AG04449 (cell line): Measurements from ENCODE around the gene GTF2E1.

Experiments used
- CTCF ChIA-PET: fragments of 350-600 bp; formaldehyde crosslinking; extraction: SDS; loops from one replicate; lab custom pipeline; 2021; ENCODE audit warnings: antibody characterized with exemption; lab: Yijun Ruan, JAX
- POLR2A ChIA-PET: fragments of 400-600, 350-600 bp; formaldehyde crosslinking; extraction: SDS; loops from one replicate; lab custom pipeline; 2020; ENCODE audit warnings: antibody characterized with exemption, inconsistent platforms; lab: Yijun Ruan, JAX
- DNase-seq: peaks from one replicate; pipeline ENCODE4 v3.0.0-alpha.2; 2010; ENCODE audit warnings: low read depth, low spot score
- H3K4me3 ChIP-seq: 2 replicates; pipeline ENCODE4 v1.5.1; 2011; ENCODE audit warnings: low read depth, mild to moderate bottlenecking, control low read depth, low read length
- TF ChIP-seq, protein P1 (sequence below): IDR thresholded peaks from one replicate; pipeline ENCODE4 v1.5.1; 2011; ENCODE audit warnings: mild to moderate bottlenecking, moderate library complexity, low read length, control low read depth, inconsistent platforms; ENCODE audit not compliant: insufficient read depth; ENCODE audit errors: missing control alignments

Gene GTF2E1

DNA sequence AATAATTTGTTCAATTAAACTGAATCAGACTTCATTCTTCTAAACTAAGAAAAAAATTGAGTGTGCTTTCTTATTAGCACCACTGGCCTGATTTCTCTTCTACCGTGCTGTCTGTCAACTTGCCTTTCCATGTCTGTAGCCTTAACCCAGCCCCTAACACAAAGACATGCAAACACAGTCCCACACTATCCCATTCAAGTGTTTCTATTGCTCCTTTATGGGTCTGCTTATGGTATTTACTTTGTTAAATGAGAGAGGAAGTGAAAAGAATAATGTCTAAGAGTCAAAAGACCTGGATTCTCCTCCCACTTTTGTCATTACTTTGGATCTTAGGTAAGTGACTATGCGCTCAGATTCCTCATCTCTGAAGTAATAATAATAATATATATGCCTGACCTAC is 55.3 kb downstream of the GTF2E1 start:
- POLR2A ChIA-PET, result no interaction called here
- no peak for DNase-seq
- TF ChIP-seq, protein P1, sequence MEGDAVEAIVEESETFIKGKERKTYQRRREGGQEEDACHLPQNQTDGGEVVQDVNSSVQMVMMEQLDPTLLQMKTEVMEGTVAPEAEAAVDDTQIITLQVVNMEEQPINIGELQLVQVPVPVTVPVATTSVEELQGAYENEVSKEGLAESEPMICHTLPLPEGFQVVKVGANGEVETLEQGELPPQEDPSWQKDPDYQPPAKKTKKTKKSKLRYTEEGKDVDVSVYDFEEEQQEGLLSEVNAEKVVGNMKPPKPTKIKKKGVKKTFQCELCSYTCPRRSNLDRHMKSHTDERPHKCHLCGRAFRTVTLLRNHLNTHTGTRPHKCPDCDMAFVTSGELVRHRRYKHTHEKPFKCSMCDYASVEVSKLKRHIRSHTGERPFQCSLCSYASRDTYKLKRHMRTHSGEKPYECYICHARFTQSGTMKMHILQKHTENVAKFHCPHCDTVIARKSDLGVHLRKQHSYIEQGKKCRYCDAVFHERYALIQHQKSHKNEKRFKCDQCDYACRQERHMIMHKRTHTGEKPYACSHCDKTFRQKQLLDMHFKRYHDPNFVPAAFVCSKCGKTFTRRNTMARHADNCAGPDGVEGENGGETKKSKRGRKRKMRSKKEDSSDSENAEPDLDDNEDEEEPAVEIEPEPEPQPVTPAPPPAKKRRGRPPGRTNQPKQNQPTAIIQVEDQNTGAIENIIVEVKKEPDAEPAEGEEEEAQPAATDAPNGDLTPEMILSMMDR, result no peak
- CTCF ChIA-PET, result interaction anchor here (1.3 to 5.4 kb wide), 5 partner anchors 14 to 237 kb away, joined by 3 to 31 read pairs (median 4); no protein-coding TSS in a partner anchor
- no peak overlapping the region for H3K4me3 ChIP-seq

DNA sequence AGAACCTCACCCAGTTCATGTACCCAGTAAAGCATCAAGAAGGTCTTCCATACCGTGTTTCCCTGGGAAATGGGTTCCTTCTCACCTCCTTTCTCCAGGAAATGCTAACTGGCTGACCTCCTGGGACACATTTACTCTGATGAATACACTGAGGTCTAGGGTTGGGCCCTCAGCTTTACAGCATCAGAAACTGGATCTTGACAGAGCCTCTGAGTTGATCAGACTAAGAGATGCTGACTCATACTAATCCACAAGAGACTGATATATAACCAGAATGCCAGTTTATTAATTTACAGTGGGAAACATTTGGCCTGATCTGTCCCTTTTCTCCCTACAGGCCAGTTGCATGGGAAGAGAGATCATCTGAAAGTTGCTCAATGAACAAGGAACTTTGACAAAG is 55.8 kb downstream of the GTF2E1 start:
- no peak overlapping the region for H3K4me3 ChIP-seq
- CTCF ChIA-PET, result interaction anchor here (1.3 to 5.4 kb wide), 4 partner anchors 16 to 237 kb away, joined by 3 to 31 read pairs (median 8); no protein-coding TSS in a partner anchor
- no peak for DNase-seq
- TF ChIP-seq, protein P1, result no peak
- POLR2A ChIA-PET, result no interaction called here

DNA sequence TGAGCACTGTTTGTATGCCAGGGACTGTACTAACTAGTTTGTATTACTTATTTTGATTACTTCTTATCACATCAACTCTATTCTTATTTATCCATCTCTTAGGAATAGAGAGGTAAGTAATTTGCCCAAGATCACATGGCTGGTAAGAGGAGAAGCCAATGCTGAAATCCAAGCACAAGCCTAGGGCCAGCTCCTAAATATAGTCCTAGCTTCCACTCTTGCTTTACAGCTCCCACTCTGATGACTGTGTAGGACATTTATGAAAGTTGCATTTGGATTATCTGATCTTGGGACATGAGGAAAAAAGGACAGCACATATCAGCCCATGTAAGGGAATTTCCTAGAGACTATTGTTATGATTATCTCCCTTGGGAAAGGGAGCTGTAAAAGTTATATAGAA is 58.1 kb downstream of the GTF2E1 start:
- TF ChIP-seq, protein P1, result no peak
- CTCF ChIA-PET, result interaction anchor here (0.8 to 5.4 kb wide), 4 partner anchors 61 to 242 kb away, joined by 3 to 31 read pairs (median 8); no protein-coding TSS in a partner anchor
- no peak overlapping the region for H3K4me3 ChIP-seq
- POLR2A ChIA-PET, result no interaction called here
- no peak for DNase-seq

DNA sequence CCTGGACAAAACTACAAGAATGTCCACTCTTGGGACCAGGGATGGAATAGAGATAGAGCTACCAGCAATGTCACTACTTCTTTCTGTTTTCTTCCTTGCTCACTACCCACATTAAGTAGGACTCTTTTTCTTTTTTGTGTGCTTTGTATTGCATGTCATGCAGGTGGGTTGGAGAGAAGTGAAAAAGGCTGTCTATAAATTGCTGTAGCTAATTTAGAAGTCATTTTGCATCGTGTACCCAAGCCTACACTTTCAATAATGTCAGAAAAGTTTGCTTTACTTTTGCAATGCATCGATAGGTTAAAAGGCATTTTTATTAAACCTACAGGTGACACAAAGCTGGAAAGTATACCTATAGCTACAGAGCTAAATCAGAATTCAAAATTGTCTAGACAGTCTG is 58.9 kb downstream of the GTF2E1 start:
- ChIA-PET POLR2A (no interaction called here), CTCF (interaction anchor here (0.8 to 5.4 kb wide), 3 partner anchors 62 to 243 kb away, joined by 3 to 31 read pairs (median 5); no protein-coding TSS in a partner anchor)

DNA sequence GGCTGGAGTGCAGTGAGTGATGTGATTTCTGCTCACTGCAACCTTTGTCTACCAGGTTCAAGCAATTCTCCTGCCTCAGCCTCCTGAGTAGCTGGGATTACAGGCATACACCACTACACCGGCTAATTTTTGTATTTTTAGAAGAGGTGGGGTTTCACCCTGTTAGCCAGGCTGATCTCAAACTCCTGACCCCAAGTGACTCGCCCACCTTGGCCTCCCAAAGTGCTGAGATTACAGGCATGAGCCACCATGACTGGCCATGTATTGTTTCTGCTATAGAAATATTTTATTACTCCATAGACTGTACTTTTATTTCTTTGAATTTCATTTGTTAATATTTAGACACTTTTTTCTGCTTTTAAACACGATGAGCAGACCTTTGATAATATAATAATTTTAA is 60.4 kb downstream of the GTF2E1 start:
- H3K4me3 ChIP-seq, result no peak overlapping the region
- DNase-seq, result no peak
- ChIA-PET POLR2A (no interaction called here), CTCF (interaction anchor here (4.5 kb wide), 1 partner anchor 8 kb away, joined by 57 read pairs; no protein-coding TSS in a partner anchor)
- TF ChIP-seq, protein P1, result no peak

More for the DNA sequence above, 58.9 kb downstream of the GTF2E1 start:
- H3K4me3 ChIP-seq, result no peak overlapping the region
- TF ChIP-seq, protein P1, result no peak
- DNase-seq, result no peak

DNA sequence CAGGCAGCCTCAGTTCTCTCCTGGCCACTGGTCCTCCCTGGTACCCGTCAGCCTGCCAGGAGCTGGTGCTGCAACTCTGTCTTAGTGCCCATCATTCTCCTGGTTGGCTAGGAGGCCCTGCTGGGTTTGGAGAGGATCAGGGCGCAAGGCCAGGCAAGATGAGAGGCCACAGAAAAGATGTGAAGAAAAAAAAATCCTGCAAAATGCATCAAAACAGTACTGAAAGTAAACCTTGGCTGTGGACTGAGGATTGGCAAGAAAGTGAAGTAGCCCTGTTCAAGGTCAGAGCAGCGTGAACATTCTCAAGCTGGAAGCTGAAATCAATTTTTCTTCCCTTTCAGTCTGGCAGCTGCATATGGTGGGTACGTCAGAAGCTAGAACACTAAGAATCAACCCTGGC is 74.2 kb downstream of the GTF2E1 start:
- CTCF ChIA-PET, result interaction anchor here (3.3 kb wide), 1 partner anchor 22 kb away, joined by 17 read pairs; no protein-coding TSS in a partner anchor
- TF ChIP-seq, protein P1, result no peak
- no peak for DNase-seq
- POLR2A ChIA-PET, result no interaction called here
- no peak overlapping the region for H3K4me3 ChIP-seq
